ENCODE measurements around the gene RPN2. TPM values are rescaled to one million over a fixed set of nuclear protein-coding genes. Genes with fewer than 3 reads are reported as not detected.

The RPN2 gene
- total RNA-seq, 1 experiment from 2014 or later, result 234 TPM

DNA sequence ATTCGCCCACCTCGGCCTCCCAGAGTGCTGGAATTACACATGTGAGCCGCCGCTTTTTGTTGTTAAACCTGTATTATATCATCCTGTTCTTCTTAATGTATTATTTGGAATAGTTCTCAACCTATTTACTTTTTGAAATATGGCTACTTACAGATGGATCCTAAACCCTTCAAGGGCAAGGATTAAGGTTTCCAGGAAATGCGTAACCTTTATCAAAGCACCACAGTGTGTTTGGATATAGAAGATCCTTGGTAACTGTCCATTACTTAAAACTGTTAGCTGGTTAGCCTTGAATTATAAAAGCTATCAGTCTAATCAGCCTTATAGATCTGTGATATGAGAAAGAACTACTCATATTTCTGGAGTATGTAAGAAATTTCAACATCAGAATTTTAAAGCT, 12.3 kb upstream of the RPN2 start:
- Histone ChIP-seq H2BK5ac (ENCODE audit: insufficient read length, low read length) (no peak overlapping the region), H3K4ac (ENCODE audit: low read depth, low read length) (no peak overlapping the region), H3K79me1 (ENCODE audit: insufficient read depth, low read depth, low read length, poor library complexity, severe bottlenecking) (no peaks in the 10 kb centered on the region), H3K56ac (ENCODE audit: insufficient read length, low read depth, low read length) (no peak overlapping the region), H2BK12ac (ENCODE audit: insufficient read length, low read depth, low read length) (no peak overlapping the region), H2BK15ac (ENCODE audit: low read depth, low read length) (no peak overlapping the region), H4K8ac (replicated peaks; ENCODE audit: insufficient read length, low read depth, low read length) (no peak overlapping the region), H3K14ac (ENCODE audit: insufficient read depth, low read length) (no peak overlapping the region), H3K23ac (ENCODE audit: insufficient read length, low read depth, low read length) (no peak overlapping the region), H3K4me2 (ENCODE audit: insufficient read depth, insufficient read length, low read length) (no peak overlapping the region), H4K5ac (ENCODE audit: insufficient read length, low read depth, low read length) (no peak overlapping the region), H3K18ac (ENCODE audit: insufficient read length, low read depth, low read length) (no peak overlapping the region), H3K27ac (ENCODE audit: insufficient read length, low read depth, low read length) (no peak overlapping the region), H3K23me2 (ENCODE audit: insufficient read length, low read depth, low read length, poor library complexity, severe bottlenecking) (no peaks in the 10 kb centered on the region), H3K9ac (ENCODE audit: extremely low read depth, insufficient read length, low read length) (no peak overlapping the region), H3K4me1 (ENCODE audit: insufficient read depth, low read length) (no peaks in the 10 kb centered on the region), H4K20me1 (ENCODE audit: control insufficient read depth, insufficient read depth, insufficient read length) (no peaks in the 10 kb centered on the region), H2AFZ (ENCODE audit: low read length) (no peak overlapping the region), H3K79me2 (ENCODE audit: insufficient read depth, low read length) (no peaks in the 10 kb centered on the region), H2AK5ac (ENCODE audit: insufficient read length, low read length) (no peak overlapping the region), H3K27me3 (ENCODE audit: insufficient read depth, low read length) (no peaks in the 10 kb centered on the region), H3K9me3 (ENCODE audit: control insufficient read depth, low read depth, low read length) (no peaks in the 10 kb centered on the region), H4K91ac (ENCODE audit: insufficient read length, low read depth, low read length) (no peak overlapping the region), H2BK20ac (ENCODE audit: low read depth, low read length, poor library complexity, severe bottlenecking) (no peak overlapping the region), H2BK120ac (ENCODE audit: low read depth, low read length, poor library complexity, severe bottlenecking) (no peak overlapping the region), H3T11ph (ENCODE audit: low read length) (no peak overlapping the region)
- peaks cover 8% of the 10 kb centered on the region for H3K27me3 Mint-ChIP-seq (ENCODE audit: low read depth)
- no peak overlapping the region for H3K4me3 Mint-ChIP-seq
- H3K36me3 Mint-ChIP-seq (ENCODE audit: insufficient read depth in 1 of 3, low read depth in 3 of 3), result no peaks in the 10 kb centered on the region
- H3K4me1 Mint-ChIP-seq, result no peaks in the 10 kb centered on the region; a peak in 2 of 4 replicates
- DNase-seq, result no peak
- H3K27ac Mint-ChIP-seq, result no peak overlapping the region
- WGBS (ENCODE audit: extremely low coverage, insufficient read length, low lambda C conversion rate), result no CpG with 5 or more reads among the region's 5 CpGs
- TF ChIP-seq, protein P1, sequence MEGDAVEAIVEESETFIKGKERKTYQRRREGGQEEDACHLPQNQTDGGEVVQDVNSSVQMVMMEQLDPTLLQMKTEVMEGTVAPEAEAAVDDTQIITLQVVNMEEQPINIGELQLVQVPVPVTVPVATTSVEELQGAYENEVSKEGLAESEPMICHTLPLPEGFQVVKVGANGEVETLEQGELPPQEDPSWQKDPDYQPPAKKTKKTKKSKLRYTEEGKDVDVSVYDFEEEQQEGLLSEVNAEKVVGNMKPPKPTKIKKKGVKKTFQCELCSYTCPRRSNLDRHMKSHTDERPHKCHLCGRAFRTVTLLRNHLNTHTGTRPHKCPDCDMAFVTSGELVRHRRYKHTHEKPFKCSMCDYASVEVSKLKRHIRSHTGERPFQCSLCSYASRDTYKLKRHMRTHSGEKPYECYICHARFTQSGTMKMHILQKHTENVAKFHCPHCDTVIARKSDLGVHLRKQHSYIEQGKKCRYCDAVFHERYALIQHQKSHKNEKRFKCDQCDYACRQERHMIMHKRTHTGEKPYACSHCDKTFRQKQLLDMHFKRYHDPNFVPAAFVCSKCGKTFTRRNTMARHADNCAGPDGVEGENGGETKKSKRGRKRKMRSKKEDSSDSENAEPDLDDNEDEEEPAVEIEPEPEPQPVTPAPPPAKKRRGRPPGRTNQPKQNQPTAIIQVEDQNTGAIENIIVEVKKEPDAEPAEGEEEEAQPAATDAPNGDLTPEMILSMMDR (conservative IDR thresholded peaks at IDR 0.05), result no peak
- no peaks in the 10 kb centered on the region; a peak in 1 of 5 replicates for H3K9me3 Mint-ChIP-seq
